ENCODE measurements around the gene VSTM2L.
"Not testable (repeated sequence)": the region's sequence is repeated elsewhere in the genome, so short reads cannot be mapped to it uniquely, and the experiment has no call there.

Gene VSTM2L

GRCh38 chr20:37902504-37903313, at the start of gene VSTM2L:
TSS of gene VSTM2L (plus strand) at chr20:37903127. CDS start at chr20:37903351, 224 bp downstream.
- Histone ChIP-seq H3K27ac (no peak within 1 kb of the TSS), H4K20me1 (peaks cover 17% of the 10 kb centered on the region), H3K9ac (no peak within 1 kb of the TSS), H3K4me3 (peak within 1 kb of the TSS; percentile 56), H3K27me3 (peaks cover 68% of the 10 kb centered on the region), H3K9me3 (no peaks in the 10 kb centered on the region), H3K36me3 (no peaks in the 10 kb centered on the region), H3K4me2 (peak within 1 kb of the TSS; percentile 65), H3K4me1 (peaks cover 5% of the 10 kb centered on the region; the same call in 1 of the 2 replicates)
- no peak for TF ChIP-seq Cebpa-rat (IDR thresholded peaks at IDR 0.05)

- Histone ChIP-seq H3K36me3 (peaks cover 92% of the 10 kb centered on the region), H4K20me1 (no peaks in the 10 kb centered on the region), H3K4me2 (no peak overlapping the region), H3K9me3 (no peaks in the 10 kb centered on the region), H3K27ac (no peak overlapping the region), H3K4me3 (no peak overlapping the region), H3K9ac (no peak overlapping the region), H3K4me1 (no peaks in the 10 kb centered on the region), H3K27me3 (no peaks in the 10 kb centered on the region)
- TF ChIP-seq Cebpa-rat (IDR thresholded peaks at IDR 0.05), result no peak
These were observed 49.0 kb upstream of the VSTM2L start for GRCh38 chr20:37853823-37854375.

GRCh38 chr20:37856034-37856433, 46.9 kb upstream of the VSTM2L start:
- not testable (repeated sequence) for H3K27me3 ChIP-seq, H3K4me3 ChIP-seq, H3K4me2 ChIP-seq, H3K27ac ChIP-seq, H3K9ac ChIP-seq, H3K9me3 ChIP-seq, H4K20me1 ChIP-seq, H3K4me1 ChIP-seq
- H3K36me3 ChIP-seq, result peaks cover 91% of the 10 kb centered on the region

GRCh38 chr20:37856932-37857660, 45.8 kb upstream of the VSTM2L start:
- H3K9me3 ChIP-seq, result no peaks in the 10 kb centered on the region
- no peaks in the 10 kb centered on the region for H3K4me1 ChIP-seq
- no peak overlapping the region for H3K4me3 ChIP-seq
- no peak for TF ChIP-seq Cebpa-rat (IDR thresholded peaks at IDR 0.05)
- H3K36me3 ChIP-seq, result peaks cover 94% of the 10 kb centered on the region
- H3K27me3 ChIP-seq, result no peaks in the 10 kb centered on the region
- H3K4me2 ChIP-seq, result no peak overlapping the region
- H3K9ac ChIP-seq, result no peak overlapping the region
- no peaks in the 10 kb centered on the region for H4K20me1 ChIP-seq
- H3K27ac ChIP-seq, result no peak overlapping the region

GRCh38 chr20:37859406-37860171, 43.3 kb upstream of the VSTM2L start:
- no peak overlapping the region for H3K4me3 ChIP-seq
- H3K4me2 ChIP-seq, result no peak overlapping the region
- no peaks in the 10 kb centered on the region for H3K9me3 ChIP-seq
- TF ChIP-seq Cebpa-rat (IDR thresholded peaks at IDR 0.05), result no peak
- no peaks in the 10 kb centered on the region for H4K20me1 ChIP-seq
- H3K9ac ChIP-seq, result no peak overlapping the region
- H3K27me3 ChIP-seq, result no peaks in the 10 kb centered on the region
- no peaks in the 10 kb centered on the region for H3K4me1 ChIP-seq
- peaks cover 91% of the 10 kb centered on the region for H3K36me3 ChIP-seq
- H3K27ac ChIP-seq, result no peak overlapping the region

GRCh38 chr20:37863289-37863688, 39.6 kb upstream of the VSTM2L start:
- H4K20me1 ChIP-seq, result no peaks in the 10 kb centered on the region
- H3K4me3 ChIP-seq, result no peak overlapping the region
- no peak overlapping the region for H3K4me2 ChIP-seq
- H3K9me3 ChIP-seq, result no peaks in the 10 kb centered on the region
- H3K4me1 ChIP-seq, result no peaks in the 10 kb centered on the region
- TF ChIP-seq Cebpa-rat (IDR thresholded peaks at IDR 0.05), result no peak
- no peak overlapping the region for H3K27ac ChIP-seq
- H3K9ac ChIP-seq, result no peak overlapping the region
- H3K36me3 ChIP-seq, result peaks cover 89% of the 10 kb centered on the region
- no peaks in the 10 kb centered on the region for H3K27me3 ChIP-seq

GRCh38 chr20:37864298-37864697, 38.6 kb upstream of the VSTM2L start:
- Histone ChIP-seq H3K27me3 (no peaks in the 10 kb centered on the region), H3K4me2 (no peak overlapping the region), H3K4me3 (no peak overlapping the region), H3K9me3 (no peaks in the 10 kb centered on the region), H3K27ac (no peak overlapping the region), H3K36me3 (peaks cover 88% of the 10 kb centered on the region), H3K4me1 (no peaks in the 10 kb centered on the region), H3K9ac (no peak overlapping the region), H4K20me1 (no peaks in the 10 kb centered on the region)
- TF ChIP-seq Cebpa-rat (IDR thresholded peaks at IDR 0.05), result no peak

GRCh38 chr20:37866051-37866450, 36.9 kb upstream of the VSTM2L start:
- H3K9me3 ChIP-seq, result no peaks in the 10 kb centered on the region
- TF ChIP-seq Cebpa-rat (IDR thresholded peaks at IDR 0.05), result no peak
- H3K4me2 ChIP-seq, result no peak overlapping the region
- no peak overlapping the region for H3K4me3 ChIP-seq
- no peaks in the 10 kb centered on the region for H3K27me3 ChIP-seq
- H3K27ac ChIP-seq, result no peak overlapping the region
- H3K36me3 ChIP-seq, result peaks cover 89% of the 10 kb centered on the region
- no peaks in the 10 kb centered on the region for H4K20me1 ChIP-seq
- H3K9ac ChIP-seq, result no peak overlapping the region
- H3K4me1 ChIP-seq, result no peaks in the 10 kb centered on the region

GRCh38 chr20:37867289-37868195, 35.4 kb upstream of the VSTM2L start:
- Histone ChIP-seq H3K27ac (no peak overlapping the region), H3K9me3 (no peaks in the 10 kb centered on the region), H3K27me3 (no peaks in the 10 kb centered on the region), H3K4me2 (no peak overlapping the region), H3K4me3 (no peak overlapping the region), H4K20me1 (no peaks in the 10 kb centered on the region), H3K4me1 (no peaks in the 10 kb centered on the region), H3K9ac (no peak overlapping the region), H3K36me3 (peaks cover 89% of the 10 kb centered on the region)
- TF ChIP-seq Cebpa-rat (IDR thresholded peaks at IDR 0.05), result no peak
